Activated CD4-positive, alpha-beta T cell treated with anti-CD3 and anti-CD28 coated beads, Interleukin-2, amount 50 U/mL, for 48 hours (primary cell): ENCODE measurements around the gene SQSTM1.

ENCODE experiments used
- DNase-seq, 2 experiments: peaks; one replicate each; pipeline ENCODE4 v3.0.0-alpha.2; 2020

Gene SQSTM1

DNA sequence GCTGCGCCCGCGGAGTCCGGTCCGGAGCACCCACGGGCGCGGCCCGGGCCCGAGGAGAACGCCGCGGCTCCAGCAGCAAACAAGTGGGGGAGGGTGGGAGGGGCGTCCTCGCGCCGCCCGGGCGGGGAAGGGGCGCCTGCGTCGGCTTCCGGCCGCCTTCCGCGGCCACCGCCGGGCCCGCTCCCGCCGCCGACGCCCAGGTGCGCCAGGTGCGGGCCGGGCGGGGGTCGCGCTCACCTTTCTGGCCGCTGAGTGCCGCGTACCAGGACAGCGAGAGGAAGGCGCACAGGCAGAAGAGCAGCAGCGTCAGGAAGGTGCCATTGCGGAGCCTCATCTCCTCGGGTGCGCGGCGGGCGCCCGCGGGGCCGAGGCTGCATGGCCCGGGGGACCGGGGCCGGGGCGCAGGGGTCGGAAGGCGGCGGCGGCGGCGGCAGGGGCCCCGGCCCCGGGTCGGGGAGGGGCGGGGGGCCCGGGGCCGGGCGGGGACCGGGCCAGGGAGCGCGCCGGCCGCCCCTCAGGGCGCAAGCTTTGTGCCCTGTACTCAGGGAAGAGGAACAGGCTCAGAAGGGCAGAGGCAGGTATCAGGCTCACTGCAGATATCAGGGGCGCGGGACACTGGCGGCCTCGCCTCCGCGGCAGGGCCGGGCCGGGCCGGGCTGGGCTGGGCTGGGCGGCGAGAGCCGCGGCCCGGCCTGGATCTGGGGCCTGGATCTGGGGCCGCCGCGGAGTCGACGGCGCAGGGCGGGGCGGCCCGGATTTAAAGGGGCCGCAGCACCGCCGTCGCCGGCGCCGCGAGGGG, 14.3 kb upstream of the SQSTM1 start, which contains the start of gene MGAT4B:
Gene MGAT4B (minus strand): TSS at position 617 of the 799 bp plus-strand sequence. CDS start 283 bp downstream, at position 334.
- DNase-seq: peak; percentile 58 to 62

DNA sequence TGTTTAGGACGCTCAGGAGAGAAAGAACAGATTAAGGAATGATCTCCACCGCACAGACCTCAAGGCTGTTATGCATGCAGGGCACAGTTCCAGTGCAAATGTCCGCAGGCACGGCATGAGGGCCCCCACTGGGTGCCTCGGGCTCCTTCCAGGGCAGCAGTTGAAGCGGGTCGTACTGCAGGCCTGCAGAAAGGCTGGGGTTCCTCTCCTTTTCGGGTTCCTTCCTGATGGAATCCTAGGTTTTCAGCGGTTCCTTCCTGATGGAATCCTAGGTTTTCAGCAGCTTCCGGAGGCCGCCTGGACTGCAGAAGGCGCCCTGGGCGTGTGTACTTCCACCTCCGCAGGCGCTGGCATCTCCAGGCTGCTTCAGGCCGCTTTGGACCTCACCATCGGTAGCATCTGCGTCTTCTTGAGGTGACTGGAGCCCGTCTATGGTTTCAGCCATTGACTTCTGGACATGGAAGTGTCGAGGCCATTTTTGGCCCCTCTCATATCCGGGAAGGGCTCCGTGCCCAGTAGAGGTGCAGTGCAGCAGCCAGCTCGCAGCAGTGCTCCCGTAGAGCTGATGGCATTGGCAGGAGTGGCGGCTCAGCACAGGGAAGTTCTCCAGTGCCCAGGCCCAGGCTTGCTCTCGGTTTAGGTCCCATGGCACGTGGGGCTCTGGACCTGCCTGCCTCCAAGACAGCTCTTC, 8.4 kb upstream of the SQSTM1 start:
- no peak for DNase-seq

GRCh38 chr5:179812997-179813607, 7.6 kb upstream of the SQSTM1 start:
- DNase-seq: no peak

DNA sequence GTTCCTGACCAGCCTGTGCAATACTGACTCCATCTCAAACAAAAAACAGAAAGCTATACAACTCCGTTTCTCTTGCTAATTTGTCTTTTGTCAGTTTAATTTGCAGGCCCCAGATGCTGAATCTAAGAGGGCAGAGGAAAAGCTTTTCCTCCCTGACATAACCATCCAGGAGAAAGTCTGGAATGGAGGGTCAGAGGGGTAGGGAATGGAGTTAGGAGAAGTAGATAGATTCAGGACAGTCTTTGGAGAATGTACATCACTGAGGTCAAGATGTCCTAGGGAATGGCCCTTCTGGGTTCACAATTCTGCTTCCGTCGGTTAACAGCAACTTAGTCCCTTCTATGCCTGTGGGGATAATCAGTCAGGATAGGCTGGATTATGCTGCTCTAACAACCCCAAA, 6.6 kb upstream of the SQSTM1 start:
- no peak for DNase-seq

DNA sequence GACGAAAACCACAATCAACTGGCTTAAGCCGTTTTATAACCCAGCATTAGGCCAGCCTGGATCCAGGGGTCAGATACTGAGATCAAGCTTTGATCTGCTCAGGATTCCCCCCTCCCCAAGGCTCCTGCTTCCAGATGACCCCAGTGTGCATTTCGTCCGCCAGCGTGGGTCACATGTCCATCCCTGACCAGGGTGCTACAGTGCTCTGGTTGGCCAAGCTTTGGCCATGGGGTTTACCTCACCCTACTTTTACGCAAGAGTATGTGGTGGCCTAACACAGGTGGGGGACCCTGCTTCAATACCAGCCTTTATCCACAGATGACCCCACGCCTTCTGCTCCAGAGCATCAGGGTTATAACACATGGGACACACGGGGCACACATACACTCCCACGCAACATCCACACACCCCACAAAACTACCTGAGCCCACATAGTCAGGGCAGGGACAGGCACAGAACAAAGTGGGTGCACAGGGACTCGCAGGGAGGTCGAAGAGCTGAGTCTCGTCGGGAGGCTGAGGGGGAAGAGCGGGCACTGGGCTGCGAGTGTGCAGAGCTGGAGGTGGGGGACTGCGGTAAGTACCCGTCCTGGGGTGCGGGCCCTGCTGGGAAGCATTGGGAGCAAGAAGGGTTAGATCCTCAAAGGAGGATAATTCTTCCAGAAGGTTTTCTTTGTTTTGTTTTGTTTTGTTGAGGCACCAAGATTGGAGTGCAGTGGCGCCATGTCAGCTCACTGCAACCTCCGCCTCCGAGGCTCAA, 5.0 kb upstream of the SQSTM1 start:
- no peak for DNase-seq

GRCh38 chr5:179816401-179816795, 4.3 kb upstream of the SQSTM1 start:
- DNase-seq: no peak

- no peak for DNase-seq
These were observed 3.8 kb upstream of the SQSTM1 start for GRCh38 chr5:179816796-179817469.

GRCh38 chr5:179817470-179817840, 3.2 kb upstream of the SQSTM1 start:
- DNase-seq: no peak

- DNase-seq: no peak
These were observed 2.6 kb upstream of the SQSTM1 start for GRCh38 chr5:179817890-179818745.

- peak; percentile 83 to 88 for DNase-seq
These were observed 1.9 kb upstream of the SQSTM1 start for GRCh38 chr5:179818746-179819295.

GRCh38 chr5:179819296-179820126, 1.2 kb upstream of the SQSTM1 start:
- DNase-seq: peak; percentile 49 to 53

DNA sequence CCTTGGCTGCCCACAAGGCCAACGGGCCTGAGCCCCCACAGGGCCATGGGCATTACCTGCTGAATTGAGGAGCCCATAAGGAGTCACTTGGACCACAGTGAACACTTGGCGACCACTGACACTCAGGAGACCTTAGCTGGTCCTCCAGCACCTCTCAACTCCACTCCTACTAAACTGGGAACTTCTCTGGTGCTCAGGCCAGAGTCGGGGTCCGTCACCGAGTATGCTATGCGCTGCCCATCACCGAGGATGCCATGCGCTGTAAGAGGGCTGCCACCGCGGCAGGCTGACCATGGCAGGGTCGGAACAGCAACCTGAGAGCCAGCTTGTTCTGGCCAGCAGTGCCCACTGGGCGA, 600 bp upstream of the SQSTM1 start:
- no peak for DNase-seq

DNA sequence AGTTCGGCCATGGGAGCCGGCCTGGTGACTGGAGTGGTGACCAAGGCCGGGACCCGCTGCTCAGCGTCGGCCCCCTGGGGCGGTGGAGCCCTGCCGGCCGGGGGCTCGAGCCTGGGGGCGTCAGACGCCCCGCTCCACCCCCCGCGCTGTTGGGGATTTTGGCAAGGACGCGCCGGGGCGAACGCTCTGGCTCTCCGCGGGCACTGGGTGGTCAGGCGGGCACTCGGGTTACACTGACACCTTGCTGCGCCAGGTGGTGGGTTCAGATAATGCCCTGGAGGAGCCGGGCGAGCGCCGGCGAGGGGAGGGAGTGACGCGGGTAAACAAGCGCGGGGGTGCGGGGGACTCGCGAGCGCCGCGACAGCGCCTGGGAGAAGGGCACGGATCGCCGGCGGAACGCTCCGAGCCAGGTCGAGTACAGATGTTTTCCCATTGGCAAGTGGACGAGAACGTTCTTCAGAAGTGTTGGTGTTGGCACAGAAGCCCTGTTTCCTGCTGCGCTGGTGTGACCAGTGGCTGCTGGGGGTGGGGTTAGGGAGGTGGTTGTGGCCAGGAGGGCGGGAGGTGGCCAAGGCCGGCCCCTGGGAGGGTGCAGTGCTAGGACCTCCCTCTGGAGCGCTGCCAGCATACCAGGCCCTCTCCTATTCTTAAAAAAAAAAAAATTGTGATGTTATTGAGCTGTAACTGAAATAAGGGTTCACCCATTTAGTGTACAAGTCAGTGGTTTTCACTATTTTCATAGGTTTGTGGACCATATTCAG, 773 bp downstream of the SQSTM1 start:
- DNase-seq: peak; percentile 88 to 92

GRCh38 chr5:179822059-179822432, 1.3 kb downstream of the SQSTM1 start:
- no peak for DNase-seq

GRCh38 chr5:179822444-179822990, 1.8 kb downstream of the SQSTM1 start:
- no peak for DNase-seq

- DNase-seq: no peak
These were observed 3.4 kb downstream of the SQSTM1 start for GRCh38 chr5:179823937-179824744.

DNA sequence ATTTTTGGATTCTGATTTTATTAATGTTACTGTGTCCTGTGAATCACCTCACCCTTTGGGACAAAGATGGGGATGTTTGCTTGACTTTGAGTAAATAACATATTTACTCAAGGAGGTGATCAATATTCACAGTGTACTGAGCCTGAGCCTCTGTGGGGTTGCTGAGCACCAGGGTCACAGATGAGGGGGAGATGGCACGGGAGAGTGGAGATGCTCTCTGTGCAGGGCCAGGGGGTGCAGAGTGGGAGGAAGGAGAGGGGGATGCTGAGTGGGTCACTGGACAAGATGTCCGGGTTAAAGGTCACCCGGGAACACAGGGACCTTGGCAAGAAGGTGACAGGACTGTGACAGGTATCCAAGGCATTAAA, 4.0 kb downstream of the SQSTM1 start:
- DNase-seq: no peak

- DNase-seq: no peak
These were observed 5.0 kb downstream of the SQSTM1 start for GRCh38 chr5:179825655-179826182.
